Esophagus squamous epithelium (tissue), 4 donors: ENCODE data around the gene UBL3.

Experiments used
- POLR2A ChIP-seq, 4 donors: fragments of 450-650 bp; IDR thresholded peaks; one replicate each; pipeline ENCODE4 v1.6.1; 2017; ENCODE audit warnings: antibody characterized with exemption in 4 of 4, mild to moderate bottlenecking in 4 of 4, moderate library complexity in 3 of 4
- TF ChIP-seq, protein P1 (sequence below), 6 experiments: fragments of 450-650 bp in 4 of 6; fragments of 200-600 bp in 2 of 6; sonication (generic) in 2 of 6; IDR thresholded peaks; one replicate each; pipeline ENCODE4 v1.5.1; 2016 to 2019; ENCODE audit warnings: antibody characterized with exemption in 6 of 6, mild to moderate bottlenecking in 4 of 6, moderate library complexity in 4 of 6

DNA sequence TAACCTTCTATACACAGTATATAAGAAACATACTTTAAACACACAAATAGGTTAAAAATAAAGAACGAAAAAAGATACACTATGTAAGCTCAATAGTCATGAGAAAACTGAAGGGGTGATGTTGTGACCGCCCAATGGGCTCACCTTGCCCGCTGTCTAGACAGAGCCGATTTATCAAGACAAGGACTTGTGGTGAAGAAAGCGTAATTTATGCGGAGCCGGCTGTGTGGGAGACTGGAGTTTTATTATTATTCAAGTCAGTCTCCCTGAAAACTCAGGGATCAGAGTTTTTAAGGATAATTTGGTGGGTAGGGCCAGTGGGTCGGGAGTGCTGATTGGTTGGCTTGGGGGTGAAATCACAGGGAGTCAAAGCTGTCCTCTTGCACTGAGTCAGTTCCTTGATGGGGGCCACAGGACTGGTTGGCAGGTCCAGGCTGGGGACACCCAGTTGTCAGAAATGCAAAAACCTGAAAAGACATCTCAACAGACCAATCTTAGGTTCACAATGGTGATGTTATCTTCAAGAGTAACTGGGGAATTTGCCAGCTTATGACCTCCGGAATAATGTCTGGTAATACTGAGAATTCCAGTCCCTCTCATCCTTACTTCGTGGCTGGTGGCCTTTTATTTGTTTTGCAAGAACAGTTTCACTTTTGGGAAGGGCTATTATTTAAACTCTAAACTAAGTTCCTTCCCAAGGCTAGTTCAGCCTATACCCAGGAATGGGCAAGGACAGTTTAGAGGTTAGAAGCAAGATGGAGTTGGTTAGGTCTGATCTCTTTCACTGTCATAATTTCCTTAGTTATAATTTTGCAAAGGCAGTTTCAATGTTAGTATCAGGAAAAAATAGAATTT, 96.6 kb downstream of the UBL3 start:
- TF ChIP-seq, protein P1, sequence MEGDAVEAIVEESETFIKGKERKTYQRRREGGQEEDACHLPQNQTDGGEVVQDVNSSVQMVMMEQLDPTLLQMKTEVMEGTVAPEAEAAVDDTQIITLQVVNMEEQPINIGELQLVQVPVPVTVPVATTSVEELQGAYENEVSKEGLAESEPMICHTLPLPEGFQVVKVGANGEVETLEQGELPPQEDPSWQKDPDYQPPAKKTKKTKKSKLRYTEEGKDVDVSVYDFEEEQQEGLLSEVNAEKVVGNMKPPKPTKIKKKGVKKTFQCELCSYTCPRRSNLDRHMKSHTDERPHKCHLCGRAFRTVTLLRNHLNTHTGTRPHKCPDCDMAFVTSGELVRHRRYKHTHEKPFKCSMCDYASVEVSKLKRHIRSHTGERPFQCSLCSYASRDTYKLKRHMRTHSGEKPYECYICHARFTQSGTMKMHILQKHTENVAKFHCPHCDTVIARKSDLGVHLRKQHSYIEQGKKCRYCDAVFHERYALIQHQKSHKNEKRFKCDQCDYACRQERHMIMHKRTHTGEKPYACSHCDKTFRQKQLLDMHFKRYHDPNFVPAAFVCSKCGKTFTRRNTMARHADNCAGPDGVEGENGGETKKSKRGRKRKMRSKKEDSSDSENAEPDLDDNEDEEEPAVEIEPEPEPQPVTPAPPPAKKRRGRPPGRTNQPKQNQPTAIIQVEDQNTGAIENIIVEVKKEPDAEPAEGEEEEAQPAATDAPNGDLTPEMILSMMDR (IDR thresholded peaks at IDR 0.05) = no peak
- TF ChIP-seq POLR2A (IDR thresholded peaks at IDR 0.05) = no peak
